HCT116 (cell line): ENCODE data around the gene NEUROD6. TPM values are rescaled to one million over a fixed set of nuclear protein-coding genes. Genes with fewer than 3 reads are reported as not detected.

Source experiments
- ATAC-seq: fragments of 200-7000 bp; cut with Tn5 transposase; 2 replicates; pipeline ENCODE4 v1.9.1; 2020; ENCODE audit warnings: mild to moderate bottlenecking, moderate library complexity
- BruUV-seq: library from RNA; stranded (reverse); fragments of 400-500 nt; replicated peaks from 2 replicates; lab custom pipeline; 2021; lab: Mats Ljungman, UMichigan
- CTCF ChIA-PET: fragments of 300-600 bp; sonication (Branson Sonifier 250); formaldehyde crosslinking; loops from one replicate; lab custom pipeline; 2021; ENCODE audit warnings: antibody characterized with exemption; lab: Charles Lee
- POLR2A ChIA-PET: fragments of 300-600, 350-600 bp; sonication (Branson Sonifier 250); formaldehyde crosslinking; loops from one replicate; lab custom pipeline; 2021; ENCODE audit warnings: antibody characterized with exemption; lab: Charles Lee
- RAD21 ChIA-PET, 2 experiments: fragments of 300-600 bp; sonication (Branson Sonifier 250); formaldehyde crosslinking; loops; one replicate each; lab custom pipeline; 2023; ENCODE audit warnings: low total read pairs in 2 of 2; ENCODE audit not compliant: uncharacterized antibody in 2 of 2, unreplicated experiment in 2 of 2, low non-redundant PET in 1 of 2; lab: Charles Lee
- DNase-seq: peaks from one replicate; pipeline ENCODE4 v3.0.0-alpha.2; 2010; ENCODE audit warnings: low read depth, low spot score
- H2AFZ ChIP-seq: fragments of 200-600 bp; shearing (Covaris generic), sonication (generic); 2 replicates; pipeline ENCODE4 v1.6.1; 2017; ENCODE audit warnings: low read depth, mixed run types, mixed read lengths, antibody characterized with exemption, low read length; ENCODE audit not compliant: poor library complexity, severe bottlenecking
- H3K27ac ChIP-seq: 2 replicates; pipeline ENCODE4 v1.5.1; 2012; ENCODE audit warnings: low read depth, low read length
- H3K27me3 ChIP-seq: fragments of 200-600 bp; sonication (generic); 2 replicates; pipeline ENCODE4 v1.6.1; 2016; ENCODE audit warnings: mixed run types, low read length, mixed read lengths; ENCODE audit not compliant: insufficient read depth
- H3K36me3 ChIP-seq, 2 experiments: fragments of 200-500 bp in 1 of 2; fragments of 200-600 bp in 1 of 2; sonication (Bioruptor generic) in 1 of 2; sonication (generic) in 1 of 2; 2 replicates each; pipeline versions ENCODE4 v1.5.1 to v1.6.1; 2014 to 2016; ENCODE audit warnings: low read length in 2 of 2, inconsistent platforms in 1 of 2, mixed read lengths in 1 of 2, mixed run types in 1 of 2; ENCODE audit not compliant: insufficient read depth in 2 of 2, control insufficient read depth in 1 of 2
- H3K4me1 ChIP-seq, 2 experiments: fragments of 200-600 bp in 1 of 2; sonication (generic) in 1 of 2; 2 replicates each; pipeline versions ENCODE4 v1.5.1 to v1.6.1; 2012 to 2017; ENCODE audit warnings: low read length in 2 of 2, inconsistent platforms in 1 of 2, mild to moderate bottlenecking in 1 of 2, mixed read lengths in 1 of 2, mixed run types in 1 of 2, moderate library complexity in 1 of 2; ENCODE audit not compliant: insufficient read depth in 2 of 2, control insufficient read depth in 1 of 2
- H3K4me2 ChIP-seq: fragments of 200-600 bp; sonication (generic); 2 replicates; pipeline ENCODE4 v1.6.1; 2017; ENCODE audit warnings: mixed run types, low read length, mixed read lengths
- H3K4me3 ChIP-seq, 2 experiments: fragments of 200-600 bp in 1 of 2; sonication (generic) in 1 of 2; replicated peaks in 1 of 2; 2 replicates each; pipeline ENCODE4 v1.5.1; 2011 to 2016; ENCODE audit warnings: low read length in 2 of 2, control low read depth in 1 of 2, low read depth in 1 of 2, mild to moderate bottlenecking in 1 of 2, mixed read lengths in 1 of 2, mixed run types in 1 of 2
- H3K79me2 ChIP-seq: fragments of 200-600 bp; sonication (generic); 2 replicates; pipeline ENCODE4 v1.6.1; 2017; ENCODE audit warnings: mild to moderate bottlenecking, mixed run types, low read length, moderate library complexity, mixed read lengths; ENCODE audit not compliant: insufficient read depth
- H3K9ac ChIP-seq: fragments of 200-600 bp; sonication (generic); 2 replicates; pipeline ENCODE4 v1.6.1; 2016; ENCODE audit warnings: low read length, mixed read lengths
- H3K9me2 ChIP-seq: fragments of 200-600 bp; sonication (generic), shearing (Covaris generic); 2 replicates; pipeline ENCODE4 v1.6.1; 2017; ENCODE audit warnings: mixed run types, mild to moderate bottlenecking, moderate library complexity; ENCODE audit not compliant: insufficient read depth
- H3K9me3 ChIP-seq, 2 experiments: fragments of 200-500 bp in 1 of 2; fragments of 200-600 bp in 1 of 2; sonication (Bioruptor generic) in 1 of 2; sonication (generic) in 1 of 2; 2 replicates each; pipeline ENCODE4 v1.6.1; 2014 to 2017; ENCODE audit warnings: low read length in 2 of 2, mixed read lengths in 2 of 2, inconsistent platforms in 1 of 2, low read depth in 1 of 2, mild to moderate bottlenecking in 1 of 2, mixed run types in 1 of 2, moderate library complexity in 1 of 2; ENCODE audit not compliant: control insufficient read depth in 1 of 2, insufficient read depth in 1 of 2
- H4K20me1 ChIP-seq: fragments of 200-600 bp; sonication (generic), shearing (Covaris generic); 2 replicates; pipeline ENCODE4 v1.6.1; 2017; ENCODE audit warnings: mixed run types, mild to moderate bottlenecking, moderate library complexity; ENCODE audit not compliant: insufficient read depth
- CBX3 ChIP-seq: IDR thresholded peaks from 2 replicates; pipeline ENCODE4 v1.6.1; 2012; ENCODE audit warnings: low read depth
- CEBPB ChIP-seq: IDR thresholded peaks from 2 replicates; pipeline ENCODE4 v1.6.1; 2012; ENCODE audit warnings: low read depth
- CTCF ChIP-seq, 3 experiments: fragments of 200-600 bp in 1 of 3; sonication (generic) in 1 of 3; IDR thresholded peaks in 2 of 3; conservative IDR thresholded peaks in 1 of 3; 2 replicates each; pipeline ENCODE4 v1.5.1; 2012 to 2017; ENCODE audit warnings: low read depth in 2 of 3, low read length in 2 of 3, antibody characterized with exemption in 1 of 3, borderline replicate concordance in 1 of 3, control low read depth in 1 of 3, mild to moderate bottlenecking in 1 of 3, mixed read lengths in 1 of 3, mixed run types in 1 of 3, moderate library complexity in 1 of 3; ENCODE audit not compliant: insufficient read depth in 1 of 3
- EZH2 ChIP-seq: fragments of 200-600 bp; sonication (generic); IDR thresholded peaks from 2 replicates; pipeline ENCODE4 v1.6.1; 2017; ENCODE audit warnings: antibody characterized with exemption, mixed run types
- EZH2phosphoT487 ChIP-seq: fragments of 200-600 bp; IDR thresholded peaks from 2 replicates; pipeline ENCODE4 v1.6.1; 2018; ENCODE audit warnings: antibody characterized with exemption, borderline replicate concordance
- MAX ChIP-seq: IDR thresholded peaks from 2 replicates; pipeline ENCODE4 v1.6.1; 2012
- POLR2A ChIP-seq: IDR thresholded peaks from 2 replicates; pipeline ENCODE4 v1.7.0; 2011; ENCODE audit warnings: borderline replicate concordance; ENCODE audit not compliant: insufficient read depth, insufficient read length; ENCODE audit errors: extremely low read depth
- RAD21 ChIP-seq: IDR thresholded peaks from 2 replicates; pipeline ENCODE4 v1.6.1; 2012; ENCODE audit warnings: low read depth, mild to moderate bottlenecking
- ZFX ChIP-seq: fragments of 450-650 bp; IDR thresholded peaks from 2 replicates; pipeline ENCODE4 v1.6.1; 2017
- ZNF274 ChIP-seq: fragments of 200-500 bp; sonication (Bioruptor generic); IDR thresholded peaks from 2 replicates; pipeline ENCODE4 v1.6.1; 2014; ENCODE audit warnings: mild to moderate bottlenecking, low read depth, low read length, inconsistent platforms
- intact Hi-C: fragments of 100-400 bp; cut with micrococcal nuclease; formaldehyde crosslinking; loops from 2 replicates; pipeline ENCODE4 v1.10.0; 2022
- total RNA-seq: library from RNA; stranded (reverse); gene quantifications from one replicate; pipeline ENCODE4 v1.2.1, GENCODE V29; 2021; ENCODE audit not compliant: unreplicated experiment

The NEUROD6 gene
- total RNA-seq, 1 experiment from 2014 or later: not detected

DNA sequence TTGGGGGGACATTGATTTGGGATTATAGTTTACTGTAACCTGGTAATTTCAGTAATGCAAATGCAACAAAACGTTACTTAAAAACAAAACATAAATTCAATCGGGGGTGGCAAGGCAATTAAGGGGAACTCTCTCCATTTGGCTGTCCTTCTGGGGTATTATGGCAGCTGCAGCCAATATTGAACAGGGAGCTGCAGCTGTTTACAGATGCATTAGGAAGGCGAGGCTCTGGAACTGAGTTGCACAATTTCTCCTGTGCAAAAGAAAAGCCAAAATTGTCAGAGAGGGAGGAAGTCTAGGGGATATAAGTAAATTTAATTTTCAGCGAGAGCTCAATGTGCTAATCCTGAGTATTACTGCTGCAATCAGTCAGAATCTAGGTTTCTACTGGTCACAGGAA is 36.1 kb downstream of the NEUROD6 start:
- H3K9me3 ChIP-seq: no peaks in the 10 kb centered on the region
- no peaks in the 10 kb centered on the region for H3K4me1 ChIP-seq
- POLR2A ChIA-PET: no interaction called here
- DNase-seq: no peak
- no peak overlapping the region for H3K4me2 ChIP-seq
- RAD21 ChIA-PET: no interaction called here
- no peak for TF ChIP-seq CTCF (IDR thresholded peaks at IDR 0.05 in 2 of 3, conservative IDR thresholded peaks at IDR 0.05 in 1 of 3; ENCODE audit: borderline replicate concordance in 1 of 3, insufficient read depth in 1 of 3, low read depth in 2 of 3, low read length in 2 of 3)
- no peak for TF ChIP-seq ZNF274
- TF ChIP-seq ZFX: no peak
- no peak for TF ChIP-seq RAD21
- TF ChIP-seq EZH2: no peak
- TF ChIP-seq EZH2phosphoT487: no peak
- no peak for TF ChIP-seq MAX
- no peak for TF ChIP-seq CBX3
- TF ChIP-seq POLR2A: no peak
- no peaks in the 10 kb centered on the region for H4K20me1 ChIP-seq
- H3K79me2 ChIP-seq: no peaks in the 10 kb centered on the region
- H2AFZ ChIP-seq: no peak overlapping the region
- ATAC-seq: no peak
- CTCF ChIA-PET: no interaction called here
- intact Hi-C loops: no loop called here
- H3K9me2 ChIP-seq: no peaks in the 10 kb centered on the region
- no peaks in the 10 kb centered on the region for H3K36me3 ChIP-seq
- H3K27ac ChIP-seq: no peak overlapping the region
- H3K4me3 ChIP-seq: no peak overlapping the region
- peaks cover 45% of the 10 kb centered on the region for H3K27me3 ChIP-seq
- no peak overlapping the region for H3K9ac ChIP-seq
- no TSS peak for BruUV-seq

DNA sequence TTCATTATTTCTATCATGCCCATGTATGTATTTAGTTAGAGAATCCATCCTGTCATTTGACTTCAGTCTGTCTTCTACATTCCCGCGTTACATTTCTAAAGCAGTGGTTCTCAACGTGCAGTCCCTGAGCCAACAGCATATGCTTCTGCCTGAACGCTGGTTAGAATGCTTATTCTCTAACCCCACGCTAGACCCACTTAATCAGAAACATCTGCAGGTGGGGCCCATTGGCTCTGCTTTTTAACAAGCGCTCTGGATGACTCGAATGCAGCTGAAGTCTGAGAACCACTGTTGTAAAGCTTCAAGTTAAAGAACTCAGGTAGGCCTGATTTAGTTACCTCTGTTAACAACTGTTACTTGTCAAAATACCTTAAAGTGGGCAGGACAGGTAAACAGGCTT is 38.2 kb downstream of the NEUROD6 start:
- Histone ChIP-seq H3K9me3 (no peaks in the 10 kb centered on the region), H3K36me3 (no peaks in the 10 kb centered on the region), H3K9ac (no peak overlapping the region), H3K4me1 (no peaks in the 10 kb centered on the region), H3K9me2 (no peaks in the 10 kb centered on the region), H3K27ac (no peak overlapping the region), H3K4me2 (no peak overlapping the region), H3K4me3 (no peak overlapping the region), H4K20me1 (no peaks in the 10 kb centered on the region)
- no peak for ATAC-seq
- ChIA-PET CTCF (no interaction called here), RAD21 (no interaction called here)
- no TSS peak for BruUV-seq
- TF ChIP-seq CEBPB: no peak
- TF ChIP-seq, all 23 proteins: peak for 0
- H2AFZ ChIP-seq: no peak overlapping the region
- POLR2A ChIA-PET: no interaction called here
- DNase-seq: no peak
- peaks cover 31% of the 10 kb centered on the region for H3K27me3 ChIP-seq
- intact Hi-C loops: no loop called here
- no peaks in the 10 kb centered on the region for H3K79me2 ChIP-seq
